NCI-H446 treated with DMSO at 0.1 percent for 48 hours (cell line): ENCODE measurements around the gene OR52L1.

Experiments
- DNase-seq: peaks from one replicate; lab custom pipeline; 2025; lab: John Stamatoyannopoulos, UW

Gene OR52L1

GRCh38 chr11:5940748-5941147, 46.0 kb downstream of the OR52L1 start:
- no peak for DNase-seq

DNA sequence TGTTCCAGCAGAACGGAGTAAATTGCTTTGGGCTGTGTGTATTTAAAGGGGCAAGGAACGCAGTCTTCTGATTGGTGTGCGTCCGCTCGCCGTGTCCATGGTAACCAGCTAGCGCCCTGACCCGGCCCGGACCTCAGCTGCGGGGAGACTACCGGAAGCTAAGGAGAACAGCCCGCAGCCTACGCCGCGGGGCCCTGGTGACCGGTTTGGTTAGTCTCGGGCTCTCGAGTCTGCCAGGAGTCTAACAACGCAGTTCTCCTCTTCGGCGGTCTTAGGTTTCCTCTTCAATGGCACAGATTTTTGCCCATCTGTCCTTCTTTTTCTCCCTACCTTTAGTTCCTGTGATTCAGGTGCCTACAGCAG, 48.2 kb downstream of the OR52L1 start:
- DNase-seq, result no peak

DNA sequence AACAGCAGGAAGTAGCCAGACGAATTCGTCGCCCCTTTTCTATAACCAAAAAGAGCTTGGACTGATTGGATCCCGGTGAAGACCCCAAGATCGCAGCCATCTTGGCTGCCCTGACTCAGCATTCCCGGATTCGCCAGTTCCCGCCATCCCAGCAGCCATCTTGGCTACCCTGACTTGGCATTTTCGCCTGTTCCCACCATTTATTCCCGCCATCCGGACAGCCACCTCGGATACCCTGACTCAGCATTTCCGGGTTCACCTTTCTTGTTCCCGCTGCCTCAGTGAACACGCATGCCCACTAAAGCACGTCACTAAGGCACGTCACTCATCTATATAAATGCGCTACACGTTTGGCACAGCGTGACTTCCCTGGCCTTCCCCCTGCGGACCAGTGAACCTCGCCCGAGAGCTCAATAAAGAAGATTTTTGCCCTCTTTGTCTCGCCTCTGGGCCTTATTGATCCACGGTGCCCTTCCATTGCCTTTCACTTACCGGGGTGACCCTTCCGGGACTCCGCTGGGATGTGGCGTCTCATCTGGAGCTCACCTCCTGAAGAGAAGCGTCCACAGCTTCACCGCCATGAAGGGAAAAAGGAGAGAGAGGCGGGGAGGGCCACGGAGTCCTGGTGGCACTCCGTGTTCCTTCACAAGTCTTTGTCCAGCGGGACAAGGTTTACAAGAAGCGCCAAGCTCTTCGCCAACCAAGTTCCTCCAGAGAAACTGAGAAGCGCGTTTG, 48.8 kb downstream of the OR52L1 start:
- DNase-seq, result no peak
